NK-92 (cell line): ENCODE data around the gene CEP55.

Source experiments
- DNase-seq: peaks from one replicate; lab custom pipeline; 2025; ENCODE audit not compliant: unreplicated experiment; lab: John Stamatoyannopoulos, UW

The CEP55 gene

GRCh38 chr10:93560541-93560940 is 64.1 kb downstream of the CEP55 start:
- no peak for DNase-seq

- no peak for DNase-seq
These were observed 69.0 kb downstream of the CEP55 start for GRCh38 chr10:93565446-93565845.

DNA sequence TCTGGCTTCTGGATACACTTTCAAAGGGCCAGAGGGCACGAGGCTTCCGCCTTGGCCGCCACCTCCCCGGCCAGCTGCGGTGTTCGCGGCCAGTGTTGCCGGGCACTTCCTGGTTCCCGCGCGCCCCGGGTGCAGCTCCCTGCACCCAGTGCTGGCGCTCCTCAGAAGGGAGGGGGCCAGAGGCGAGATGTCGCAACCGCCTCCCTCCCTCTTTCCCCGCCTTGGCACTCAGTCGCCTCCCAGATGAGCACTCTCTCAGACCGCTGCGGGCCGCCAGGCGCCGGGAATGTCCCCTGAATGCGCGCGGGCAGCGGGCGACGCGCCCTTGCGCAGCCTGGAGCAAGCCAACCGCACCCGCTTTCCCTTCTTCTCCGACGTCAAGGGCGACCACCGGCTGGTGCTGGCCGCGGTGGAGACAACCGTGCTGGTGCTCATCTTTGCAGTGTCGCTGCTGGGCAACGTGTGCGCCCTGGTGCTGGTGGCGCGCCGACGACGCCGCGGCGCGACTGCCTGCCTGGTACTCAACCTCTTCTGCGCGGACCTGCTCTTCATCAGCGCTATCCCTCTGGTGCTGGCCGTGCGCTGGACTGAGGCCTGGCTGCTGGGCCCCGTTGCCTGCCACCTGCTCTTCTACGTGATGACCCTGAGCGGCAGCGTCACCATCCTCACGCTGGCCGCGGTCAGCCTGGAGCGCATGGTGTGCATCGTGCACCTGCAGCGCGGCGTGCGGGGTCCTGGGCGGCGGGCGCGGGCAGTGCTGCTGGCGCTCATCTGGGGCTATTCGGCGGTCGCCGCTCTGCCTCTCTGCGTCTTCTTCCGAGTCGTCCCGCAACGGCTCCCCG is 70.2 kb downstream of the CEP55 start, which contains the start of gene FFAR4:
FFAR4 (plus strand) TSS at position 231 of the 842 bp plus-strand sequence; CDS start at position 287, 56 bp downstream.
- DNase-seq: no peak

GRCh38 chr10:93567277-93568104 is 71.1 kb downstream of the CEP55 start:
- no peak for DNase-seq

DNA sequence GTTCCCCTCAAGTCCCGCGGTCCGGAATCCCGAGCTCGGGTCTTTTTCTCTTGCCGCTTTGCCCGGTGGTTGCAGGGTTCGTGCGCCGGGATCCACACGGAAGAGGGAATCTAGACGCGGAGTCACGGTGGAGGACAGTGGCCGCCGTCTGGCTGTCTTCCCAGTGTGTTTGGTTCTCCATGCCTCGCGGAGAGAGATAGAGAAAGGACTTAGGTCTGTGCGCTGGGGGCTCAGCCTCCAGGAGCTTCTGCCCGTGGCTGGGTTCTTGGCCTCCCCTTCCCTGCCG is 71.6 kb downstream of the CEP55 start:
- no peak for DNase-seq

- no peak for DNase-seq
These were observed 74.0 kb downstream of the CEP55 start for GRCh38 chr10:93570383-93570782.

DNA sequence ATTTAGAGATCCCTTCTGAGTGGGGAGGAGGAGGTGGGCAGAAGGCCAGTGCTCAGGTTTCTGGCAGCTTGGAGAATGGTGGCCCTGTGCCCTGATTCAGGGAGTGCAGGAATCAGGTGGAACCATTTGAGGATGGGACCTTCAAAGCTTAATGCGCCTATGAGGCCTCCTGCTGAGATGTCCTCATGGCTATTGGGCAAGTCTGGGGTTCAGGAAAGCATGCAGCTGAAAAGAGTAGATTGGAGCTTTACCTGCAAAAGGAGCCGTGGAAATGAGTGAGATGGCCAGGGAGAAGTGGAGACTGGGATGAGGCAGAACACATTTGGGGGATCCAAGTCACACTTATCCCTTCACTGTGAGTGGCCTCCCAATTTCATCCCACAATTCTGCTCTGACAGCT is 76.2 kb downstream of the CEP55 start:
- no peak for DNase-seq

DNA sequence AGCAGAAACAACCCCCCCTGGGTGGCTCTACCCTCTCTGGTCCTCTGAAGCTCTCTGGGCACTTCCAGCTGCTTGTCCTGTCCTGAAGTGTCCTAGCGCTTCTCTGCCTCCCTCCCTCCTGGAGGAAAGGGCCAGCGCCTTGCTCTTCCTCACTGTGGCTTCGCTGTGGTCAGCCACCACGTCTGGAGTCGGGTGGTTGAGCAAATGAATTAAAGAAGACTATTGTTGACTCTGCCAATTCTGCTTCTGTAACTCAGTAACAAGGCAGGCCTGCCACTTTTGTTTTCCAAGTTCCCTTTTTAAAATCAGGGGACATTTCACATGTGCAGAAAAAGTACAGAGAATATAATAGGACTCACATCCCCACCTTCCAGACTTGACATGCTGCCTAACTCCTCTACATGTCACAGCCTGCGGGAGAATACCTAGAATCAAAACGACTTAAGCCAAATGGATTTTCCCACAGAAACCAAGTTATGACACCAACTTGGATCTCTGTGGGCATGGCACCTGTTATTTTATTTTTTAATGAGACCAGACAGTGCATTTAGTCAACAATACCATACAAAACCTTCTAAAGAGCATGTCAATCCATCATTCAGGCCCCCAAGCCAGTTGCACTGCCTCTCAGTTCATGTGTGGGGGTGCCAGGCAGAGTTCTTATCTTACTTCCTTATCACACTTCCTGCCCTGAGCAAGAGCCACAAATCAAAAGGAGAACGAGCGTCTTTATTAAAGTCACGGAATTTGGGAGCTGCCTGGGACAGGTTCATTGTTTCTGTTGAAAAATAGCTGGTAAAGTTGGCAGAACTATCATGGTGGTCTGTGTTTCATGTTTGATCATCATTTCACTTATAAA is 76.9 kb downstream of the CEP55 start:
- no peak for DNase-seq

GRCh38 chr10:93573924-93574323 is 77.5 kb downstream of the CEP55 start:
- DNase-seq: no peak

GRCh38 chr10:93576888-93577287 is 80.5 kb downstream of the CEP55 start:
- DNase-seq: no peak

GRCh38 chr10:93577565-93577964 is 81.2 kb downstream of the CEP55 start:
- no peak for DNase-seq
